Kidney epithelial cell (primary cell): Measurements from ENCODE around the gene NR4A3. TPM values are rescaled to one million over a fixed set of nuclear protein-coding genes. Genes with fewer than 3 reads are reported as not detected.

Experiments used
- DNase-seq: peaks from one replicate; pipeline ENCODE4 v3.0.0-alpha.2; 2010; ENCODE audit warnings: low read depth
- H3K27me3 ChIP-seq: 2 replicates; pipeline ENCODE4 v1.6.0; 2011; ENCODE audit warnings: low read length; ENCODE audit not compliant: control insufficient read depth, insufficient read depth
- H3K36me3 ChIP-seq: 2 replicates; pipeline ENCODE4 v1.5.1; 2011; ENCODE audit warnings: low read length; ENCODE audit not compliant: control insufficient read depth, insufficient read depth
- H3K4me3 ChIP-seq: 2 replicates; pipeline ENCODE4 v1.5.1; 2011; ENCODE audit warnings: low read depth, mild to moderate bottlenecking, control low read depth, low read length
- total RNA-seq: library from RNA; depleted of rRNA; stranded (reverse); fragments of >200 nt; gene quantifications from 2 replicates; pipeline ENCODE4 v1.2.3, GENCODE V29; 2015
- TF ChIP-seq, protein P1 (sequence below): IDR thresholded peaks from 2 replicates; pipeline ENCODE4 v1.5.1; 2011; ENCODE audit warnings: mild to moderate bottlenecking, moderate library complexity, low read length, control low read depth, inconsistent platforms; ENCODE audit not compliant: insufficient read depth, poor library complexity, severe bottlenecking

Gene NR4A3
- total RNA-seq, 1 donor from 2014 or later, result 0.50 TPM

DNA sequence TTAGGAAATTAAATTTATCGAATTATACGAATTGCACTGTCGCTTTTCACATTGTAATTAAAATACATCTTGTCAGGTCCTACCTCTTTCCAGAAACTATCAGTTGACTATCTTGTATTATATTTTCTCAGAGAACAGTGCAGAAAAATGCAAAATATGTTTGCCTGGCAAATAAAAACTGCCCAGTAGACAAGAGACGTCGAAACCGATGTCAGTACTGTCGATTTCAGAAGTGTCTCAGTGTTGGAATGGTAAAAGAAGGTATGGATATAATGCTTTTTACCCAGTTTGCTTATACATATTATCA is 10.8 kb downstream of the NR4A3 start:
- Histone ChIP-seq H3K4me3 (no peak overlapping the region), H3K36me3 (no peaks in the 10 kb centered on the region), H3K27me3 (peaks cover 22% of the 10 kb centered on the region)
- DNase-seq, result no peak
- TF ChIP-seq, protein P1, sequence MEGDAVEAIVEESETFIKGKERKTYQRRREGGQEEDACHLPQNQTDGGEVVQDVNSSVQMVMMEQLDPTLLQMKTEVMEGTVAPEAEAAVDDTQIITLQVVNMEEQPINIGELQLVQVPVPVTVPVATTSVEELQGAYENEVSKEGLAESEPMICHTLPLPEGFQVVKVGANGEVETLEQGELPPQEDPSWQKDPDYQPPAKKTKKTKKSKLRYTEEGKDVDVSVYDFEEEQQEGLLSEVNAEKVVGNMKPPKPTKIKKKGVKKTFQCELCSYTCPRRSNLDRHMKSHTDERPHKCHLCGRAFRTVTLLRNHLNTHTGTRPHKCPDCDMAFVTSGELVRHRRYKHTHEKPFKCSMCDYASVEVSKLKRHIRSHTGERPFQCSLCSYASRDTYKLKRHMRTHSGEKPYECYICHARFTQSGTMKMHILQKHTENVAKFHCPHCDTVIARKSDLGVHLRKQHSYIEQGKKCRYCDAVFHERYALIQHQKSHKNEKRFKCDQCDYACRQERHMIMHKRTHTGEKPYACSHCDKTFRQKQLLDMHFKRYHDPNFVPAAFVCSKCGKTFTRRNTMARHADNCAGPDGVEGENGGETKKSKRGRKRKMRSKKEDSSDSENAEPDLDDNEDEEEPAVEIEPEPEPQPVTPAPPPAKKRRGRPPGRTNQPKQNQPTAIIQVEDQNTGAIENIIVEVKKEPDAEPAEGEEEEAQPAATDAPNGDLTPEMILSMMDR, result no peak

DNA sequence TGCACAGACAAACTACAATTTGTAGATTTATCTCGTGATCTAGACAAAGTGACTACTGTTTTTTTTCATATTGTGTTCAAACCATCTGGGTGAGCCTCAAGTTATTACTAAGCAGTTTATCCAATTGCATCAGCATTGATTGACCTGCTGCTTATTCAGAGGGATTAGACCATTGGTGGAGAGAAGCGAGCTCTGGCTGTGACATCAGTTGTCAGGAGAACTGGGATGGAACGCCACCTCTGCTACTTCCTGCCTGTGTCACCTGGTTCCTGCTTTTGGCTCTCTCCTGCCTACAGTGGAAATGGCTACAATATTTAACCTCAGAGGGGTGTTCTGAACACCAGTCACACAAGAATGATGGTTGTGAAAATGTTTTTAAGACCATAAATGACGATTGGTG is 12.1 kb downstream of the NR4A3 start:
- Histone ChIP-seq H3K36me3 (no peaks in the 10 kb centered on the region), H3K4me3 (no peak overlapping the region), H3K27me3 (peaks cover 11% of the 10 kb centered on the region)
- no peak for DNase-seq
- TF ChIP-seq, protein P1, result no peak

- no peak for DNase-seq
- H3K27me3 ChIP-seq, result peaks cover 3% of the 10 kb centered on the region
- H3K36me3 ChIP-seq, result no peaks in the 10 kb centered on the region
- TF ChIP-seq, protein P1, result no peak
- H3K4me3 ChIP-seq, result no peak overlapping the region
These were observed 12.8 kb downstream of the NR4A3 start for GRCh38 chr9:99834474-99834873.

GRCh38 chr9:99835142-99835541 is 13.5 kb downstream of the NR4A3 start:
- Histone ChIP-seq H3K27me3 (no peaks in the 10 kb centered on the region), H3K4me3 (no peak overlapping the region), H3K36me3 (no peaks in the 10 kb centered on the region)
- TF ChIP-seq, protein P1, result no peak
- no peak for DNase-seq

GRCh38 chr9:99835581-99835980 is 13.9 kb downstream of the NR4A3 start:
- H3K4me3 ChIP-seq, result no peak overlapping the region
- H3K36me3 ChIP-seq, result no peaks in the 10 kb centered on the region
- TF ChIP-seq, protein P1, result no peak
- no peaks in the 10 kb centered on the region for H3K27me3 ChIP-seq
- DNase-seq, result no peak

- TF ChIP-seq, protein P1, result no peak
- no peaks in the 10 kb centered on the region for H3K27me3 ChIP-seq
- no peak for DNase-seq
These were observed 18.4 kb downstream of the NR4A3 start for GRCh38 chr9:99840072-99840471.

More at GRCh38 chr9:99840072-99840471, 18.4 kb downstream of the NR4A3 start:
- H3K36me3 ChIP-seq, result no peaks in the 10 kb centered on the region
- no peak overlapping the region for H3K4me3 ChIP-seq
